CD4-positive, alpha-beta T cell (primary cell): ENCODE measurements around the gene RTN4RL1. TPM values are rescaled to one million over a fixed set of nuclear protein-coding genes. Genes with fewer than 3 reads are reported as not detected.
"Not testable (repeated sequence)": the region's sequence is repeated elsewhere in the genome, so short reads cannot be mapped to it uniquely, and the experiment has no call there.

Experiments used
- ATAC-seq: fragments of 200-7000 bp; cut with Tn5 transposase; one replicate; pipeline ENCODE4 v1.10.0; 2022; ENCODE audit warnings: mild to moderate bottlenecking; ENCODE audit not compliant: poor library complexity
- CTCF ChIA-PET: fragments of 350-600 bp; sonication (Branson Sonifier 250); formaldehyde crosslinking; loops from one replicate; lab custom pipeline; 2021; ENCODE audit warnings: antibody characterized with exemption, inconsistent platforms; lab: Charles Lee
- POLR2A ChIA-PET: fragments of 350-600 bp; sonication (Branson Sonifier 250); formaldehyde crosslinking; loops from one replicate; lab custom pipeline; 2021; ENCODE audit warnings: antibody characterized with exemption, inconsistent platforms; lab: Charles Lee
- DNase-seq, 14 experiments: peaks; one replicate each; pipeline ENCODE4 v3.0.0-alpha.2; 2013 to 2020; ENCODE audit warnings: mixed read lengths in 2 of 14
- H3K27ac ChIP-seq, 2 donors: one replicate each; pipeline versions ENCODE4 v1.5.1 to v1.7.0; 2013; ENCODE audit warnings: low read length in 2 of 2, low read depth in 1 of 2, mild to moderate bottlenecking in 1 of 2
- H3K27me3 ChIP-seq, 2 experiments: 1 replicate in 1 of 2; 2 replicates in 1 of 2; pipeline versions ENCODE4 v1.6.1 to v1.7.0; 2013; ENCODE audit warnings: low read length in 2 of 2, control low read depth in 1 of 2, mild to moderate bottlenecking in 1 of 2, moderate library complexity in 1 of 2; ENCODE audit not compliant: insufficient read depth in 2 of 2, control insufficient read depth in 1 of 2
- H3K36me3 ChIP-seq: one replicate; pipeline ENCODE4 v1.6.1; 2013; ENCODE audit warnings: low read length, control low read depth; ENCODE audit not compliant: insufficient read depth
- H3K4me1 ChIP-seq: one replicate; pipeline ENCODE4 v1.6.1; 2013; ENCODE audit warnings: low read length, control low read depth; ENCODE audit not compliant: insufficient read depth
- H3K4me3 ChIP-seq: one replicate; pipeline ENCODE4 v1.5.1; 2013; ENCODE audit warnings: mild to moderate bottlenecking, low read length, moderate library complexity
- H3K9me3 ChIP-seq, 2 experiments: 1 replicate in 1 of 2; 2 replicates in 1 of 2; pipeline versions ENCODE4 v1.6.1 to v1.7.0; 2013; ENCODE audit warnings: low read length in 2 of 2, mild to moderate bottlenecking in 2 of 2, control low read depth in 1 of 2, moderate library complexity in 1 of 2; ENCODE audit not compliant: control insufficient read depth in 1 of 2, insufficient read depth in 1 of 2
- H3K27ac Mint-ChIP-seq: one replicate; pipeline ENCODE4 v1.8.0; 2020; ENCODE audit warnings: mixed read lengths
- H3K27me3 Mint-ChIP-seq: one replicate; pipeline ENCODE4 v1.8.0; 2021; ENCODE audit warnings: mixed read lengths
- H3K36me3 Mint-ChIP-seq: one replicate; pipeline ENCODE4 v1.8.0; 2021; ENCODE audit warnings: low read depth, mixed read lengths
- H3K4me1 Mint-ChIP-seq: one replicate; pipeline ENCODE4 v1.8.0; 2021; ENCODE audit warnings: low read depth, mixed read lengths
- H3K4me3 Mint-ChIP-seq: one replicate; pipeline ENCODE4 v1.8.0; 2020; ENCODE audit warnings: mild to moderate bottlenecking, mixed read lengths
- H3K9me3 Mint-ChIP-seq: one replicate; pipeline ENCODE4 v1.8.0; 2020; ENCODE audit warnings: mixed read lengths
- CTCF ChIP-seq: fragments of 200-600 bp; IDR thresholded peaks from one replicate; pipeline ENCODE4 v1.8.0; 2022; ENCODE audit warnings: antibody characterized with exemption, mild to moderate bottlenecking
- intact Hi-C, 2 experiments: fragments of 100-400 bp; cut with DNase I in 1 of 2; cut with micrococcal nuclease in 1 of 2; formaldehyde crosslinking; loops; one replicate each; pipeline versions ENCODE4 v1.15.1 to v1.9.0; 2023 to 2025; cut with DNase I, micrococcal nuclease
- total RNA-seq, 174 experiments: library from RNA in 2 of 174; stranded (reverse) in 2 of 174; gene quantifications; one replicate each; pipeline ENCODE4 v1.2.3 and lab custom pipeline; 2021 to 2026

Gene RTN4RL1
- total RNA-seq, 2 experiments from 2014 or later = 0.06 to 0.11 TPM

GRCh38 chr17:1986783-1987451, 38.2 kb downstream of the RTN4RL1 start:
- Mint-ChIP-seq H3K4me1 (no peaks in the 10 kb centered on the region), H3K27me3 (peaks cover 7% of the 10 kb centered on the region), H3K9me3 (no peaks in the 10 kb centered on the region), H3K27ac (no peak overlapping the region), H3K4me3 (no peak overlapping the region), H3K36me3 (no peaks in the 10 kb centered on the region)
- H3K27me3 ChIP-seq = peaks cover 0 to 2% of the 10 kb centered on the region in 2 experiments
- ATAC-seq (no peak), DNase-seq (no peak)
- no peaks in the 10 kb centered on the region for H3K4me1 ChIP-seq
- H3K4me3 ChIP-seq = no peak overlapping the region
- ChIA-PET POLR2A (no interaction called here), CTCF (no interaction called here)
- no peak for TF ChIP-seq CTCF
- intact Hi-C loops = no loop called here
- no peaks in the 10 kb centered on the region for H3K9me3 ChIP-seq
- H3K27ac ChIP-seq = no peak overlapping the region
- H3K36me3 ChIP-seq = no peaks in the 10 kb centered on the region

GRCh38 chr17:1985686-1986085, 39.4 kb downstream of the RTN4RL1 start:
- Histone ChIP-seq H3K27me3 (peaks cover 0 to 2% of the 10 kb centered on the region in 2 experiments), H3K4me1 (no peaks in the 10 kb centered on the region), H3K4me3 (no peak overlapping the region), H3K9me3 (no peaks in the 10 kb centered on the region), H3K36me3 (no peaks in the 10 kb centered on the region), H3K27ac (no peak overlapping the region)
- intact Hi-C loops = no loop called here
- CTCF ChIA-PET = no interaction called here
- Mint-ChIP-seq H3K27me3 (peaks cover 7% of the 10 kb centered on the region), H3K4me1 (no peaks in the 10 kb centered on the region), H3K9me3 (no peaks in the 10 kb centered on the region), H3K36me3 (no peaks in the 10 kb centered on the region), H3K4me3 (no peak overlapping the region), H3K27ac (no peak overlapping the region)
- DNase-seq (no peak), ATAC-seq (no peak)
- no peak for TF ChIP-seq CTCF
- POLR2A ChIA-PET = no interaction called here

GRCh38 chr17:1985093-1985492, 40.0 kb downstream of the RTN4RL1 start:
- intact Hi-C loops = no loop called here
- DNase-seq (no peak), ATAC-seq (no peak)
- H3K36me3 Mint-ChIP-seq = no peaks in the 10 kb centered on the region
- CTCF ChIA-PET = no interaction called here
- H3K9me3 ChIP-seq = no peaks in the 10 kb centered on the region
- no peak overlapping the region for H3K27ac Mint-ChIP-seq
- no peaks in the 10 kb centered on the region for H3K36me3 ChIP-seq
- POLR2A ChIA-PET = no interaction called here
- peaks cover 0 to 2% of the 10 kb centered on the region in 2 experiments for H3K27me3 ChIP-seq
- H3K4me1 ChIP-seq = no peaks in the 10 kb centered on the region
- H3K4me1 Mint-ChIP-seq = no peaks in the 10 kb centered on the region
- H3K27me3 Mint-ChIP-seq = peaks cover 7% of the 10 kb centered on the region
- no peak overlapping the region for H3K27ac ChIP-seq
- H3K4me3 Mint-ChIP-seq = no peak overlapping the region
- no peak for TF ChIP-seq CTCF
- no peak overlapping the region for H3K4me3 ChIP-seq
- H3K9me3 Mint-ChIP-seq = no peaks in the 10 kb centered on the region

- H3K27me3 Mint-ChIP-seq, H3K4me1 ChIP-seq, H3K36me3 Mint-ChIP-seq, H3K9me3 Mint-ChIP-seq, H3K27ac Mint-ChIP-seq, H3K27me3 ChIP-seq, H3K4me1 Mint-ChIP-seq, intact Hi-C loops, H3K4me3 Mint-ChIP-seq, H3K27ac ChIP-seq, ATAC-seq, H3K9me3 ChIP-seq, H3K4me3 ChIP-seq, POLR2A ChIA-PET, H3K36me3 ChIP-seq, DNase-seq: not testable (repeated sequence)
- CTCF ChIA-PET = interaction anchor here (0.6 kb wide), 1 partner anchor 75 kb away, joined by 3 read pairs; no protein-coding TSS in a partner anchor
Observed at GRCh38 chr17:1982793-1983366, 42.3 kb downstream of the RTN4RL1 start.
